K562 (cell line): ENCODE measurements around the gene STK25.

ENCODE experiments used
- POLR3A ChIP-seq: IDR thresholded peaks from 2 replicates; pipeline ENCODE4 v1.6.1; 2011; ENCODE audit warnings: borderline replicate concordance, mild to moderate bottlenecking, moderate library complexity; ENCODE audit not compliant: insufficient read length, insufficient read depth; ENCODE audit errors: extremely low read depth
- ZBTB43 ChIP-seq: sonication (generic); formaldehyde crosslinking; IDR thresholded peaks from 2 replicates; pipeline ENCODE4 v1.8.0; 2023; ENCODE audit warnings: mild to moderate bottlenecking, missing genetic modification reagents
- ZNF140 ChIP-seq: fragments of 250-450 bp; sonication (Bioruptor Pico); IDR thresholded peaks from 2 replicates; pipeline ENCODE4 v1.8.0; 2021; ENCODE audit warnings: moderate library complexity, mild to moderate bottlenecking, inconsistent platforms
- ZNF324 ChIP-seq: fragments of 250-450 bp; sonication (Bioruptor Pico); IDR thresholded peaks from 2 replicates; pipeline ENCODE4 v1.4.0; 2020; ENCODE audit warnings: mild to moderate bottlenecking
- ZNF696 ChIP-seq: fragments of 250-450 bp; sonication (Bioruptor Pico); conservative IDR thresholded peaks from 2 replicates; pipeline ENCODE4 v1.4.0; 2020; ENCODE audit warnings: mild to moderate bottlenecking, moderate library complexity

- TF ChIP-seq ZNF324 (CRISPR knock-in tag) (no peak), ZNF696 (CRISPR knock-in tag) (no peak), POLR3A (no peak), ZNF140 (CRISPR knock-in tag) (no peak), ZBTB43 (CRISPR knock-in tag) (no peak)
Measured at GRCh38 chr2:241481687-241482086, 26.7 kb downstream of the STK25 start.
